HG03280 (cell line): ENCODE measurements around the gene UBE2H.
"Not testable (repeated sequence)": the region's sequence is repeated elsewhere in the genome, so short reads cannot be mapped to it uniquely, and the experiment has no call there.

ENCODE experiments used
- ATAC-seq: cut with Tn5 transposase; IDR thresholded peaks from one replicate; pipeline ENCODE4 v1.9.1; 2021; ENCODE audit warnings: mild to moderate bottlenecking, moderate library complexity; ENCODE audit not compliant: unreplicated experiment

Gene UBE2H

GRCh38 chr7:129875745-129876411 lies 76.9 kb downstream of the UBE2H start:
- ATAC-seq, result no peak

DNA sequence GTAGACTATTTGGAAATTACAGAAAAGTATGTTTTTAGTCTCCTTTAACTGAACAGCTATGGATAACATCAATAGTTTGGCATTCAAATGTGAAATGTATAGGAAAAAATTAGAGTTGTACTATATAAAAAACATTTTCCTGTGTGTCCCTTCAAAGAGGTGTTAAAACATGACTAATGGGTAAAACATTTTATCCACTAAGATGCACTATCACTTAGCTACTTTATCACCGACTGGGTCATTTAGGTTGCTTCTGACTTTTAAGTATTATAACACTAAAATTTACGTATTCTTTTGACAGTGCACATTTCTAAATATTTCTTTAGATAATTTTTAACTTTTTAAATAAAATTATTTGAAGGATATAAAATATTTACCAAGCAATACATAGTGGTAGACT lies 77.6 kb downstream of the UBE2H start:
- no peak for ATAC-seq

DNA sequence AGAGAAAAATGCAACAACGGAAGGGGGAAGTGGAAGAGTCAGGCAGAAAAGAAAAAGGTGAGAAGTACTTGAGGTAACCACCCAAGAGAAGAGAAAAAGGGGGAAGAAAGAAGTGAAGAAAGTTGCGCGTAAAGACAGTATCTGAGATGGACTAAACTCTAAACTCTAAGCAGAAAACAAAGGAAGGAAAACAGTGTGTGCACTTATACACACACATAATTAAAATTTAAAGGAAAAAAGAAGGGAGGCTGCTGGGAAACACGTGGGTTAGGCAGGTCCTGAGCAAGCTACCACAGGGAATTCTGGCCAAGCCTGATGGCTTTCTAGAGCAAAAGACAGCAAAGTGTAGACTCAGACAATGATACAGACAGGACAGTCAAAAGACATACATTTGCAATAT lies 78.0 kb downstream of the UBE2H start:
- ATAC-seq, result no peak

- no peak for ATAC-seq
These were observed 80.7 kb downstream of the UBE2H start for GRCh38 chr7:129872054-129872453.

DNA sequence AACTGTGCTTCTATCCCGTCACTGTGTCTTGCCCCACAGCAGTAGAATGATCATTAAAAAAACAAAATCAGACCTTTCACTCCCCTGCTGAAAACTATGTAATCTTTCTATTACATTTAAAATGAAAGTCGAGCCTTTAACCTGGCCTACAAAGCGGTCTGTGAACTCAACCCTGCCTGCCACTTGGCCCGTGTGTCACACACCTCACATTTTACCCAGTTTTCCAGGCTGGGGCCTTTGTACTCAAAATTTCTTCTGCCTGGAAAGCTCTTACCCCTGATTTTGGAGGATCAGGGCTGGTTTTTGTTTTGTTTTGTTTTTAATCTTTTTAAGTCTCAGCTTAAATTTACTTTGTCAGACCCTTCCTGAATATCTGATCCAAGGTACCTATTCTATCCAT lies 82.1 kb downstream of the UBE2H start:
- ATAC-seq, result no peak

- no peak for ATAC-seq
These were observed 86.5 kb downstream of the UBE2H start for GRCh38 chr7:129866251-129866650.

- no peak for ATAC-seq
These were observed 86.9 kb downstream of the UBE2H start for GRCh38 chr7:129865925-129866201.

GRCh38 chr7:129865093-129865924 lies 87.5 kb downstream of the UBE2H start:
- no peak for ATAC-seq

DNA sequence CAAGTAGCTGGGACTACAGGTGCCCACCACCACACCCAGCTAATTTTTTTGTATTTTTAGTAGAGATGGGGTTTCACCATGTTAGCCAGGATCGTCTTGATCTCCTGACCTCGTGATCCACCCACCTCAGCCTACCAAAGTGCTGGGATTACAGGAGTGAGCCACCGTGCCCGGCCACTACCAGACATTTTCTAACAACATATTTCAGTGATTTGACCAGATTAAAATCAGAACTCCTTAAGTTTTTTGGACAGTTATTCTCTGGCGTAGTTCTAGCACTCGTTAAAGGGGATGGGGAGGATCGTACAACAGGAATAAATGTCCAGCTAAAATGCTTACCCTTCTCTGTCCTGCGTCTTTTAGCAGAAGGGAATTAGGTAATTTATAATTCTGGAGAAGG lies 88.1 kb downstream of the UBE2H start:
- not testable (repeated sequence) for ATAC-seq

DNA sequence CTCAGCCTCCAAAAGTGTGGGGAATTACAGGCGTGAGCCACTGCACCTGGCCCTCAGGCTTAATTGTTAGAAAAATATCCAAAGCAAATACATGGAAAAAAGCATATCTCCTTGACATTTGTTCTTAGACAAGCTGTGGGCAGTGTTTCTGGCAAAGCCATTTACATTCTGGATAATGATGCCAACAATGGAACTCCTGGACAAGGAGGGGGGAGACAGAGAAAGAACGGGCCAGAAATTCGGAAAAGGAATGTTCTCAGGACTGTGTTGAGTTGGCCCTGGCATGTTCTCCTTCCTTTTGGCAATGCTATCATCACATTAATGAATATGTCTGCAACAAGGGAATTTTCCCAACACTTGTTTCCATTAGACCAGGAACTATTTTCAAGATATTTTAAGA lies 88.7 kb downstream of the UBE2H start:
- ATAC-seq, result no peak

- no peak for ATAC-seq
These were observed 90.1 kb downstream of the UBE2H start for GRCh38 chr7:129862682-129863081.

- ATAC-seq, result not testable (repeated sequence)
These were observed 92.0 kb downstream of the UBE2H start for GRCh38 chr7:129860784-129861183.

DNA sequence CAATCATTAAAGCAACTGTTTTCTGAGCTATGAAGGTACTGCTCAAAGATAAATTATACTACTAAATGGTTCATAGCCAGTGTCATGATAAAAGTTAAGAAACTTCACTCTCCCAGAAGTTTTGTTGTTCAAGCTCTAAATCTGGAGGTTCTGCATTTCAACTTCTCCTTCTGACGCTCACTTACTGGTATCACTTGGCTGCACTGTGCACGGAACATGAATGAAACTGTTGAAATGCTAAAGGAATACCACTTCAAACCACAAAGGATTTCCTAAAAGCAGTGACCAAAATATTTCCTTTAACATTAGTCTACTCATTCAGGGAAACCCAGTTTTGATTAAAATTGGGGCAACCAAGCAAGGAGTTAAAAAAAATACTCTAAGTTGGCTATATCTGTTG lies 93.6 kb downstream of the UBE2H start:
- ATAC-seq, result no peak

- no peak for ATAC-seq
These were observed 94.3 kb downstream of the UBE2H start for GRCh38 chr7:129858490-129858889.

DNA sequence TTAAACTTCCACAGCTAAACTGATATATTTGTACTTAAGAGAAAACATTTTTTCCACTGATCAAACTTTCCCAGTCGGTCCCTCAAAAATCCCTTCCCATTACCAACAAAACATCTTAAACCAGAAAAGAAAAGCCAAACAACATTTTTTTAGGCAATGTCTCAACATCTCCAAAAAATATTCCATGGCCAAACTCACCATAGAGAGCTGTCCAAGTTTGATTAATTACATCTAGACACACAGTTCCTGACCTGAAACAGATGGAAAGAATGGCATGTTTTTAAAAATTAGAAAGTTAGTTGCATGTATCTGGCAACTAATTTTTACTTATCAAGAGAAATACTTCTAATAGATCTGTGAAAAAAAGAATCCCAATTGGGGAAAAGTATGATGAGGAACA lies 95.4 kb downstream of the UBE2H start:
- no peak for ATAC-seq

DNA sequence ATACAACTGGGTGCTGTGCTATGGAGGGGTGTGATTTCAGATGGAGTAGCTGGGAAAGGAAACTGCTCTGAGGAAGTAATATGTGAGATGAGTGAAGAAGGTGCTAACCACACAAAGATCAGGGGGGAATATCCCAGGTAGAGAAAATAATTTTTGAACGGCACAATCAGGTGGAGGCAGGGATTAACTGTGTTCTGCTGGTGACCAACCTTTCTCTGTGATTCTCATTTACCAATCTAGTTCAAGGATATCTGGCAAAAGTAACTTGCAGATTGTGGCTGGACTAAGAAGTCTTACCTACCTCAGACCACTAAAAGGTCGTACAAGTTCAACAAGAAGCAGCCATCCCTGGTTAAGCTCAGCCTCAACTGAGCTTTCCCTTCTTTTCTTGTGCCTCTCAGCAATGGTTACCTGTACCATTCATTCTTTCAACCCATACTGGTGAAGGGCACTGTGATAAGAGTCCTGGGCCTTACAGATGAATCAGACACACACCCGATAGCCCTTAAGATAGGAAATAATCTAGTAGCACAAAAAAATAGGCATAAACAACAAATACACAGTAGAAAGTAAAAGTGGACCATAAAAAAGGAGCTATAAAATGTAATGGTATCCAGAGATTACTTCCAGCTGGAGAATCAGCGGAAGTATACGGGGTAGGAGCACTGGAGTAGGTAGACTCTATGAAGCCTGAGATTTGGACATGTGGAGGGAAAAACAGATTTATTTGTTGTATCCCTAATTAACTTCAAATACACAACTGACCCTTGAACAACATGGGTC lies 96.6 kb downstream of the UBE2H start:
- ATAC-seq, result no peak

- no peak for ATAC-seq
These were observed 97.5 kb downstream of the UBE2H start for GRCh38 chr7:129855234-129855673.

DNA sequence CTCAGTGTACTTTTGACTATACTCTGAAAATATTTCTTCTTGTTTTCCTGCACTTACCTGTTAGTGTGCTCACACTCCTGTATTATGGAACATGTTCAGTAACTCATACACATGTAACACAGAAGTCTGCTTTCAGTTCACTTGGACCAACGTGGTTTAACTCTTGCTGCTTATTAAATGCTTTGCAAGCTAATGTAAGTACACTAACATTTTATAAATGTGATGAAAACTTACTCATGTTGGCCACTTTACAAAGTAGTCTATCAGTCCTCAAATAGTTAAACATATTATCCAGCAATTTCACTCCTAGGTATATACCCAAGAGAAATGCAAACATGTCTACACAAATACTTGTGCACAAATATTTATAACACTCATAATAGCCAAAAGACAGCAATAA lies 98.4 kb downstream of the UBE2H start:
- ATAC-seq, result no peak

DNA sequence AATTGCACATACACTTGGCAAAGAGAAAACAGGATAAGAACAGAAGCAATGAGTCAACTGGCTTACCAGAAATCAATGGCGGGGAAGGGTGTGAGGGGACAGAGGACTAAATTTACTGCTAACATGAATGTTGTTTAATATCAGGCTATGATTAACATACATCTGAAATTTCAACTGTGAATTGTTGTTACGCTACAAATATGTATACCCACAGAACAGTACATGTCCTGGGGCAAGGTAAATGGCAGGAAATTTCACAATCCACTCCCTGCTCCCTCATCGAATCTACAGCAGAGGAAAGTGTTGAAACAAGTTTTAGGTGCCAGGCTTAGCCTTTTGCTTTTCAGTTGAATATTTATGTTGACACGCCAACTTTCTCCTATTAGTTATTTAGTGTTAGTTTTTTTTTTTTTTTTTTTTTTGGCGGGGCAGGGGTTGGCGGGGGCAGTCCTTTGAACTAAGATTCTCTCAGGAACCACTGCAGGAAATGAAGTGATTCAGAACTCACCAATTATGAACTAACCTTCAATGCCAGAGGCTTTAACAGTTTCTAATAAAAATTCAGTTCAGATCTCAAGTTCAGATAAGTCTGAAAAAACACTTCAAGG lies 99.0 kb downstream of the UBE2H start:
- ATAC-seq, result no peak

DNA sequence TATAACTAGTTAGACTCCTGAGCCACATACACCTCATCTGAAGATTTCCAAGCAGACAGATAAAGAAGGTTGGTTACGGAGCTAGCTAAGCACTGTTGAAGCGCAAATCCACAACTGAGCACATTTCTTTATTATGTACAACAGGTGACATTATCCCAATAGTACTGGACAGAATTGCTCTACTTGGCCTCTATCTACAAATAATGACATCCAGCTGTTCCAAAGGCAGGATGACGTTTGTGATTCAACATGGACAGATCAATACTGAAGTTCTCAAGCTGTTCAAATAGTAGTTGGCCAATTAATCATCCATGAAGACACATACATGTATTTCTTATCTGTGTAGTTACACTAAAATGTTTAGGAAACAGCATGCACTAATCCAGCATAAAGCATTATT lies 101.0 kb downstream of the UBE2H start:
- no peak for ATAC-seq

- ATAC-seq, result no peak
These were observed 101.6 kb downstream of the UBE2H start for GRCh38 chr7:129851174-129851573.
